GM12872 (cell line): ENCODE measurements around the gene RNF152.

Experiments used
- TF ChIP-seq, protein P1 (sequence below): IDR thresholded peaks from 3 replicates; pipeline ENCODE4 v1.5.1; 2011; ENCODE audit warnings: low read depth, mild to moderate bottlenecking, low read length, moderate library complexity; ENCODE audit not compliant: insufficient read depth

Gene RNF152, protein sequence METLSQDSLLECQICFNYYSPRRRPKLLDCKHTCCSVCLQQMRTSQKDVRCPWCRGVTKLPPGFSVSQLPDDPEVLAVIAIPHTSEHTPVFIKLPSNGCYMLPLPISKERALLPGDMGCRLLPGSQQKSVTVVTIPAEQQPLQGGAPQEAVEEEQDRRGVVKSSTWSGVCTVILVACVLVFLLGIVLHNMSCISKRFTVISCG

DNA sequence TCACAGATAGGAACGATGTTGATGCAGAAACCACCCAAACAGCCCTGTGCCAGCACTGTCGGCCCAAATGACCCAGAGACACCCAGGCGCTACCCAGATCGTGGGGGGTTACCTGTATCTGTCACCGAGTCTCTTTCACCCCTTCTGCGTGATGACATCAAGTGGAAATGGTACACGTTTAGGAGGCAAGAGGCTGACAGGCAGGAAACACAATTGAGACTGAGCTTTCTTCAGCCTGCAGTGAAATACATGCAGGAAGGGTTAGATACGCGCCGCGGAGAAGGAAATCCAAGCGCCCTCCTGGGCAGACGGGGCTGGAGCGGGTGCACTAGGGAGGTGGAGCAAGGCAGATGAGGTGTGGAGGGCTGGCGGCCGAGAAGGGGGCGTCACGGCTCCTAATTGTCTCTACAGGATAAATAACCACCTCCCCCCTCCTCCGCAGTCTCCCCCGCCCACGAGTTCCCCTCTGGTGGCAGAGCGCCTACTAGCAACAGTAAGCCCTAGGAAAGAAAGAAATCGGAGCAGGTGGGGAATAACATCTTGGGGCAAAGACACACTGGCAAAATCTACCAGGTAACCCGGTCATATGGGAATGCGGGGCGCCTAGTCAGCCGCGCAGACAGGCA is at the start of gene RNF152:
RNF152 (minus strand) TSS at position 325 of the 626 bp plus-strand sequence. CDS start 76,544 bp downstream, outside the sequence.
- TF ChIP-seq, protein P1, sequence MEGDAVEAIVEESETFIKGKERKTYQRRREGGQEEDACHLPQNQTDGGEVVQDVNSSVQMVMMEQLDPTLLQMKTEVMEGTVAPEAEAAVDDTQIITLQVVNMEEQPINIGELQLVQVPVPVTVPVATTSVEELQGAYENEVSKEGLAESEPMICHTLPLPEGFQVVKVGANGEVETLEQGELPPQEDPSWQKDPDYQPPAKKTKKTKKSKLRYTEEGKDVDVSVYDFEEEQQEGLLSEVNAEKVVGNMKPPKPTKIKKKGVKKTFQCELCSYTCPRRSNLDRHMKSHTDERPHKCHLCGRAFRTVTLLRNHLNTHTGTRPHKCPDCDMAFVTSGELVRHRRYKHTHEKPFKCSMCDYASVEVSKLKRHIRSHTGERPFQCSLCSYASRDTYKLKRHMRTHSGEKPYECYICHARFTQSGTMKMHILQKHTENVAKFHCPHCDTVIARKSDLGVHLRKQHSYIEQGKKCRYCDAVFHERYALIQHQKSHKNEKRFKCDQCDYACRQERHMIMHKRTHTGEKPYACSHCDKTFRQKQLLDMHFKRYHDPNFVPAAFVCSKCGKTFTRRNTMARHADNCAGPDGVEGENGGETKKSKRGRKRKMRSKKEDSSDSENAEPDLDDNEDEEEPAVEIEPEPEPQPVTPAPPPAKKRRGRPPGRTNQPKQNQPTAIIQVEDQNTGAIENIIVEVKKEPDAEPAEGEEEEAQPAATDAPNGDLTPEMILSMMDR = no peak

DNA sequence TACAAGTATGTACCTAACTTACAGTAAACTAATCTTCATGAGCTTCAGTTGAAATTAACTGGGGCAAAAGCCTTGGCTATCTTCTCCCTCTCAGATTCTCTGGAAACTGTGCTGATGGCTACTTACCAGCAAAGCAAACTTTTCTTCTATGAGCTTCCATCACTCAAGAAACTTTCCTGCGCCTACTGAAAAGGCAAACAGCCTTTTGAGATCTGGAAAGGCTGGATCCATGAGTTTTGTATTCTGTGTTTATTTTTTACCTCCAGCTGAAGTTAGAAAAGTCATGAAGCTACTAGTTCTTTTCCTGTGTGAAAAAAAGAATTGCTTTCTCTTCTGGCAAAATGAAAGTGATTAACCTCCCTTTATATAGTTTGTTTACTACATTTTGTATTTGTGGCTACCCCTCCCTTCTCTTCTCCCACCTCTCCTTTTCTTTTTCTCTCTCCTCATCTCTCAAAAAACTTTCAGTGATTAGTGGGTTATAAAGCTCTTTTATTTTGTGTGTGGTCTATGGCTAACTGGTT is 49.2 kb upstream of the RNF152 start:
- TF ChIP-seq, protein P1 = no peak

DNA sequence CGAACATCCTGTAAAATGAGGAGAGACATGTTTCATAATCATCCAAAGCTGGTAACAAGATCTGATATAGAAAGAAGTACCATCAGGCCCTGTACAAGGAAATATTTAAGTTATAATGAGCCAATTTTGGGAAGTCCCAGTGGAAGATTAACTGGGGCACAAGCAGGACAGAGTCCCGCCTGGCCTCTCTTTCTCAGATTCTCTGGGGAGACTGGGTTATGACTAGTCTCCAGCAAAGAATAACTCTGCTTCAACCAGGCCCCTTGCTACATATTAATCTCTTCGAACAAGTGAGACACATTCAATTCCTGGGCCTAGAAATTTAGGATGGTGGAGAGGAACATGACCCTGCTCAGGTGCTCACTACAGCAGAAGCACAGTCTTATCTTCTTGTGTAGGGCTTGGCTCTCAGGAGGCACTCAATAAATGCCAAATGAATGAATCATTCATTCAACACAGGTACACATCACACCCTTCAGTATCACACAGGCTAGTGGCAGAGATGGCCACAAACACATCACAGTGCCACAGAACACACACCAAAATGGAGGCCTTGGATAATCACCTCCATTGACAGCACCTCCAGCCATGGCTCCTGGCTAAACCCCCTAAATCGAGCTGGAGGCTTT is 46.4 kb upstream of the RNF152 start:
- TF ChIP-seq, protein P1 = no peak

DNA sequence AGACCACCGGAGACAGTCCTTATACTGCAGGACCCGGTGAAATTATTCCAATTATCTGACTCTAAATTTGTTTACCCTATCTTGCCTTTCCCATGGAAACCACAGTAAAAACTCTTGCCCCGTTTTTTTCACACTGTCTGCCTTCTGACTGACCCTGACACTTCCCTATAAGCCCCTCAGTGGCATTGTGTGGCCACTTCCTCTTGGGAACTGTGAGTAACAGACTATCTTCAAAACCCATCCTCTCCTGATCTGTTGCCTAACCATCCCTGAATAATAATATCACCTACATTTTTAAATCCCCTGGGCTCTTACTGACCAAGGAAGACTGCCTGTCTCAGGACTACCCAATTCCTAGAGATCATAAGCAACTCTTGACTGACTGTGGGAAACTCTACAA is 42.6 kb upstream of the RNF152 start:
- TF ChIP-seq, protein P1 = no peak

DNA sequence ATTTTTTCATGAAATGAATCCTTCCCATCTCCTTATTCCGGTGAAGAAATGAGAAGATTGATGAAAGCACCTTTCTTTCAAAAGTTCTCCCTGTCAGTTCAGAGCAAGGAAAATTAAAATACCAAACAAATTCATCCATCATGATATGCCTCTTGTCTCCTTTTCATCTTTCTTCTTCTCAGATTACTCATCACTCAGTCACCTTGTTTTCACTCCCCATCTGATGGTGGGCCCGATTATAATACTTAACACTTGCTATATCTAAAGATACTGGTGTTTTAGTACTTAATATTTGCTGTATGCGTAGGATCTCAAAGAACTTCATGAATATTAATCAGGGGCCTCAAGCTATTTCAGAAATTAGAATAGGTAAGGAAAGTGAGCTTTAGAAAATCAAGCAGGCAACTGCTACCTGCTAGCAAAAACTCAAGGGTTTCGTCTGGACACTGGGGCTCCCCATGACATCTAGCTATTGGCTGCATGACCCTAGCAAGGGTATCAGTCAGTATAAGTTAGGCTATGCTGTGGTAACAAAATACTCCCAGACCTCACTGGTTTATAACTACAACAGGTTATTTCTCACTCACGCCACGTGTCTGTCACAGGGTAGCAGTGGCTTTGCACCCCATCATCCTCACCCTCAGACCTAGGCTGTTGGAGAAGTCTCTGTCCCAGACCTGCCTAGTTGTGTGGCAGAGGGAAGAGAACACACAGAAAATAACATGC is 39.0 kb upstream of the RNF152 start:
- TF ChIP-seq, protein P1 = no peak

DNA sequence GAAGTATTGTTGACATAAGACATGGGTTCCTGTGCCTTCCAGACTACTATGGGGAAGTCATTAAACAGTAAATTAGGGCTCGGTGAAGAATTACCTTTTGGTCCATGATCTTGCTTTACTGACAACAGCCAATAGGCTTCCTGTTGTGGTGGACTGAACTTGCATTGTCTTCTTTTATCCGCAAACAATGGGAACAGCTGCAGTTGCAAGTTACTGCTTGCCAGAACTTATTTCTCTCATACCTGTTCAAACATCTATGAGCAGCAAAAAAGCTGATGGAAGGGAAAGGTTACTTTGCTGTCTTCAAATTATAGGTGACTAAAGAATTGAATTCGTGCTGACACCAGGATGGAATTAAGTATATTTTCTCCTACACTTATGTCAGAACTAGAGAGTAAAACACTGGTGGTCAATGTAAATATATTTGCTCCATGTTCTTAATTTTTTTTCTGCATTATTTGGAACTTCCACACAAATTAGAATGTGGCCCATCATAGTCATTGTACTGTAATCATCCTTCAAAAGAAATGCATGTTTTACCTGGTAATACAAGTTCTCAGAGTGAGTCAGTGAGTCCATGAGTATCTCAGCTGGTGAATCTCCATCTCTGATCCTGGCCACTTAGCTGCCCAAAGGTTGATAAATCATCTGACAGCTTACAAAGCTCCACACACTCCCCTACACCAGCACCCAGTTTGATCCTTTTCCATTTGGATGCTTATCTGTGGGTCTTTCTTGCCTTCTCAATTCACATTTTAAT is 37.3 kb upstream of the RNF152 start:
- TF ChIP-seq, protein P1 = no peak

DNA sequence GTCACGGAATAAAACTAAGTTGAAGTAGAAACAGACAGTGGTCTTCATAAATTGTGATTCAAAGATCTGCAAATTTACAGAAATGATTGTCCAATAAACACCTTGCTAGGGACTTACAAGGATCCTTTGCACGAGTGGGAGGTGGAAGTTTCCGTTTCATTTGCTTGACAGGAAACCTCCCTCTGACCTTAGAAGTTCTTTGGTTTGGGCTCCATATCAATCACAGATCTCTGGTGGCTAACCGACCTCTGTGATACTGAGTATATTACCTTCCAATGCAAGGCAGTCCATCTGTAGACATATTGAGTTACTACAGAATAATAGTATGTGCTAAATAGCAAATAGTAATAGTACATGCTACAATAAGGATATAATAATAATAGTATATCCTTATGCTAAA is 33.7 kb upstream of the RNF152 start:
- TF ChIP-seq, protein P1 = no peak
